ENCODE measurements around the gene INO80. TPM values are rescaled to one million over a fixed set of nuclear protein-coding genes. Genes with fewer than 3 reads are reported as not detected.

INO80 gene
- total and polyA plus RNA-seq, 2 donors (not counting 3 experiments of a cell fraction or from before 2014, with no cell fraction given): 5.7 to 29.1 TPM

DNA sequence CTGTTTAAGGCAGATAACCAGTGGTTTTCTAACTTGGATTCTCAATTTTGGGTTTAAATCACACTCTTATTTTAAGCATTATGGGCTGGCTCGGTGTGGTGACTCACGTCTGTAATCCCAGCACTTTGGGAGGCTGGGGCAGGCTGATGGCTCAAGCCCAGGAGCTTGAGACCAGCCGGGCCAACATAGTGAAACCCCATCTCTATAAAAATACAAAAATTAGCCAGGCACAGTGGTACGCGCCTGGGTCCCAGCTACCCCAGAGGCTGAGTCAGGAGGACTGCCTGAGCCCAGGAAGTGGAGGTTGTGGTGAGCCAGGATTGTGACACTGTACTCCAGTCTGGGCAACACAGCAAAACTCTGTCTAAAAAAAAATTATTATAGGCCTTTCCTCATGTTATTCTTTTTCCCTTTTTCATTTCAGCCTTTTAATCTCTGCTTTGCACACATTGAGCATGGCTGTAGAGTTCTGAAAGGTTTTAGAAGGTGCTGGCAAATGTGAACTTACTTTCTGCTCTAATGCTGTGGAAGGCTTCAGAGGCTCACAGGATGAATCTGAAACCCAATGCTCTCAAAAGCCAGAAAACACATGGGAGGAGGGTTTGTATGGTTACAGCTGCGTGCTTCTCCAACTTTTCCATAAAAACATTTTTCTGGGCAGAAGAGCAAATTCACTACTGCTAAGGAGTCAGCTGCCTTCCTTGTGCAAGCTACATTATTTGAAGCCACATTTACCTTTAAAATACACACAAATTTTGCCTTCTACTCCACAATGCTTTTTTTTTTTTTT lies 130.3 kb downstream of the INO80 start:
- Histone ChIP-seq H3K27me3 (ENCODE audit: control insufficient read depth in 2 of 2, insufficient read depth in 2 of 2, low read length in 2 of 2) (no peaks in the 10 kb centered on the region), H2AFZ (ENCODE audit: low read depth, low read length) (no peak overlapping the region), H3K4me2 (ENCODE audit: insufficient read depth, low read length) (no peak overlapping the region), H3K36me3 (ENCODE audit: control insufficient read depth in 2 of 2, extremely low read depth in 1 of 2, insufficient read depth in 2 of 2, low read length in 2 of 2) (peaks cover 10 to 20% of the 10 kb centered on the region in 2 experiments), H4K20me1 (replicated peaks; ENCODE audit: control insufficient read depth, extremely low read depth, insufficient read depth, low read length) (no peaks in the 10 kb centered on the region), H3K9me1 (replicated peaks; ENCODE audit: control insufficient read depth, extremely low read depth, insufficient read depth, low read length) (no peaks in the 10 kb centered on the region), H3K4me3 (replicated peaks in 1 of 3; ENCODE audit: insufficient read depth in 1 of 3, low read depth in 1 of 3, low read length in 3 of 3) (no peak overlapping the region), H3K79me2 (ENCODE audit: control insufficient read depth, insufficient read depth, low read length) (no peaks in the 10 kb centered on the region), H3K9ac (replicated peaks; ENCODE audit: extremely low read depth, insufficient read depth, low read length) (no peak overlapping the region), H3K4me1 (ENCODE audit: control insufficient read depth, extremely low read depth, insufficient read depth, low read length) (peaks cover 37% of the 10 kb centered on the region), H3K9me3 (replicated peaks; ENCODE audit: control insufficient read depth, insufficient read depth, low read length) (no peaks in the 10 kb centered on the region), H3K27ac (ENCODE audit: insufficient read depth, low read depth, low read length) (peak overlapping the region; percentile 2)
- intact Hi-C loops (cut with micrococcal nuclease): no loop called here
- CTCF ChIA-PET: interaction anchor here (0.6 to 6.2 kb wide), 4 partner anchors 10 to 81 kb away, joined by 4 to 63 read pairs (median 4); no protein-coding TSS in a partner anchor
- no TSS peak for BruUV-seq (replicated peaks)
- TF ChIP-seq JUN (IDR thresholded peaks at IDR 0.05; ENCODE audit: borderline replicate concordance, insufficient read depth, insufficient read length, low read depth) (no peak), POLR2AphosphoS5 (IDR thresholded peaks at IDR 0.05; ENCODE audit: insufficient read depth, low read depth, low read length) (no peak), POLR2A (IDR thresholded peaks at IDR 0.05; ENCODE audit: low read depth, low read length) (no peak), FOS (IDR thresholded peaks at IDR 0.05; ENCODE audit: borderline replicate concordance, insufficient read depth, low read length) (no peak), MYC (IDR thresholded peaks at IDR 0.05; ENCODE audit: low read depth, low read length) (no peak), GATA2 (IDR thresholded peaks at IDR 0.05; ENCODE audit: insufficient read depth, insufficient read length, low read depth, low read length) (no peak), EZH2 (IDR thresholded peaks at IDR 0.05; ENCODE audit: borderline replicate concordance, low read depth, low read length, severe bottlenecking) (no peak)
- TF ChIP-seq, protein P1, sequence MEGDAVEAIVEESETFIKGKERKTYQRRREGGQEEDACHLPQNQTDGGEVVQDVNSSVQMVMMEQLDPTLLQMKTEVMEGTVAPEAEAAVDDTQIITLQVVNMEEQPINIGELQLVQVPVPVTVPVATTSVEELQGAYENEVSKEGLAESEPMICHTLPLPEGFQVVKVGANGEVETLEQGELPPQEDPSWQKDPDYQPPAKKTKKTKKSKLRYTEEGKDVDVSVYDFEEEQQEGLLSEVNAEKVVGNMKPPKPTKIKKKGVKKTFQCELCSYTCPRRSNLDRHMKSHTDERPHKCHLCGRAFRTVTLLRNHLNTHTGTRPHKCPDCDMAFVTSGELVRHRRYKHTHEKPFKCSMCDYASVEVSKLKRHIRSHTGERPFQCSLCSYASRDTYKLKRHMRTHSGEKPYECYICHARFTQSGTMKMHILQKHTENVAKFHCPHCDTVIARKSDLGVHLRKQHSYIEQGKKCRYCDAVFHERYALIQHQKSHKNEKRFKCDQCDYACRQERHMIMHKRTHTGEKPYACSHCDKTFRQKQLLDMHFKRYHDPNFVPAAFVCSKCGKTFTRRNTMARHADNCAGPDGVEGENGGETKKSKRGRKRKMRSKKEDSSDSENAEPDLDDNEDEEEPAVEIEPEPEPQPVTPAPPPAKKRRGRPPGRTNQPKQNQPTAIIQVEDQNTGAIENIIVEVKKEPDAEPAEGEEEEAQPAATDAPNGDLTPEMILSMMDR (IDR thresholded peaks at IDR 0.05; ENCODE audit: extremely low read depth in 1 of 2, insufficient read depth in 1 of 2, low read depth in 1 of 2, low read length in 2 of 2): no peak
- TF ChIP-seq, protein P2, sequence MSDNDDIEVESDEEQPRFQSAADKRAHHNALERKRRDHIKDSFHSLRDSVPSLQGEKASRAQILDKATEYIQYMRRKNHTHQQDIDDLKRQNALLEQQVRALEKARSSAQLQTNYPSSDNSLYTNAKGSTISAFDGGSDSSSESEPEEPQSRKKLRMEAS (IDR thresholded peaks at IDR 0.05; ENCODE audit: insufficient read depth, insufficient read length): no peak
- dilution Hi-C loops (cut with MboI; ENCODE audit: extremely low pct_ligation_motif_present, low sequenced_read_pairs): no loop called here
- FAIRE-seq: no peak
- POLR2A ChIA-PET: interaction anchor here (0.6 to 0.7 kb wide), 2 partner anchors 9 to 55 kb away, joined by 3 to 7 read pairs; no protein-coding TSS in a partner anchor
- no peak for DNase-seq (ENCODE audit: low read depth, low spot score)

Measured in endothelial cell of umbilical vein (primary cell).